Measurements from ENCODE around the gene ADSS1. TPM values are rescaled to one million over a fixed set of nuclear protein-coding genes. Genes with fewer than 3 reads are reported as not detected.

The ADSS1 gene
- total and polyA plus RNA-seq, 2 donors (not counting 1 experiment from before 2014, with no cell fraction given), result 2.2 to 3.5 TPM

DNA sequence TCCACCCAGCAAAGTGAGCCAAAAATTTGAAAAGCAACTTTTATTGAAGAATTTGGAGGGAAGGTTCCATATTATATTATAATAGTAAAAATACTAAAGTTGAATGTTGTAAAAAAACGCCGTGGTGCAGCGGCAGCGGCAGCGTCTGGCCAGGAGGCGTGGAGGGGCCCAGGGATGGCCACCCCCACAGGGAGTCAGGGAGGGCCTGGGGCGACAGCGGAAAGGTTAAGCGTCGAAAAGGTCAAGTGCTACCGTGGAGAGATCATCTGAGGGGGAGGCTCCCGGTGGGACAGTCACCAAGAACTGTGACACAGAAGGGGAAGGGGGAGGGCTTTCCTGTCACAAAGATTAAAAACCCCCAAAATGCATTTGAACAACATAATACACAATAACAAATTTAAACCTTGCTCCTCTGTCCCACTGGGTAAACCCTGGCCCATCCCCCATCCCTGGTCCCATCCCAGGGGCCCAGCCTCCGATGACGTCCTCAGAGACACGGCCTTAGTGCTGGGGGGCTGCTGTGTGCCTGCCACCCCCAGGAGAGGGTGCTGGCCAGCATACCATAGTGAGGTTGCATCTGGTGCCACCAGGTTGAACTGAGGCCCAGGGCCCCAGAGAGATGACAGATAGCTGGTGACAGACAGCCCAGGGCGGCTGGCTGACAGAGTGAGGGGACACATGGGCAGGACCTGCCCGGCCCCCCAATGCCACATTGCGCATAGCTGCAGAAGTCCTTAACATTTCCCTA, 45.5 kb downstream of the ADSS1 start:
- H3K4me1 ChIP-seq (ENCODE audit: control insufficient read depth, extremely low read depth, insufficient read depth, low read length), result peaks cover 2% of the 10 kb centered on the region
- H3K4me2 ChIP-seq (ENCODE audit: extremely low read depth, insufficient read depth, low read length), result no peak overlapping the region
- H3K27me3 ChIP-seq (ENCODE audit: control insufficient read depth, insufficient read depth, low read length), result no peaks in the 10 kb centered on the region
- no peak for TF ChIP-seq EZH2 (IDR thresholded peaks at IDR 0.05; ENCODE audit: low read length, missing control alignments)
- TF ChIP-seq, protein P1, sequence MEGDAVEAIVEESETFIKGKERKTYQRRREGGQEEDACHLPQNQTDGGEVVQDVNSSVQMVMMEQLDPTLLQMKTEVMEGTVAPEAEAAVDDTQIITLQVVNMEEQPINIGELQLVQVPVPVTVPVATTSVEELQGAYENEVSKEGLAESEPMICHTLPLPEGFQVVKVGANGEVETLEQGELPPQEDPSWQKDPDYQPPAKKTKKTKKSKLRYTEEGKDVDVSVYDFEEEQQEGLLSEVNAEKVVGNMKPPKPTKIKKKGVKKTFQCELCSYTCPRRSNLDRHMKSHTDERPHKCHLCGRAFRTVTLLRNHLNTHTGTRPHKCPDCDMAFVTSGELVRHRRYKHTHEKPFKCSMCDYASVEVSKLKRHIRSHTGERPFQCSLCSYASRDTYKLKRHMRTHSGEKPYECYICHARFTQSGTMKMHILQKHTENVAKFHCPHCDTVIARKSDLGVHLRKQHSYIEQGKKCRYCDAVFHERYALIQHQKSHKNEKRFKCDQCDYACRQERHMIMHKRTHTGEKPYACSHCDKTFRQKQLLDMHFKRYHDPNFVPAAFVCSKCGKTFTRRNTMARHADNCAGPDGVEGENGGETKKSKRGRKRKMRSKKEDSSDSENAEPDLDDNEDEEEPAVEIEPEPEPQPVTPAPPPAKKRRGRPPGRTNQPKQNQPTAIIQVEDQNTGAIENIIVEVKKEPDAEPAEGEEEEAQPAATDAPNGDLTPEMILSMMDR (conservative IDR thresholded peaks at IDR 0.05 in 1 of 2, IDR thresholded peaks at IDR 0.05 in 1 of 2; ENCODE audit: low read depth in 1 of 2, low read length in 2 of 2), result no peak
- H4K20me1 ChIP-seq (ENCODE audit: control insufficient read depth, extremely low read depth, insufficient read depth, low read length), result no peaks in the 10 kb centered on the region
- H3K4me3 ChIP-seq (replicated peaks in 1 of 4; ENCODE audit: control extremely low read depth in 1 of 4, insufficient read depth in 1 of 4, low read depth in 3 of 4, low read length in 4 of 4), result no peak overlapping the region
- H2AFZ ChIP-seq (ENCODE audit: low read length), result no peak overlapping the region
- DNase-seq (ENCODE audit: low read depth in 2 of 2), result no peak
- peaks cover 31% of the 10 kb centered on the region for H3K36me3 ChIP-seq (ENCODE audit: control insufficient read depth, insufficient read depth, low read length)
- no peak overlapping the region for H3K27ac ChIP-seq (ENCODE audit: insufficient read depth, low read length)
- no peaks in the 10 kb centered on the region for H3K79me2 ChIP-seq (ENCODE audit: control insufficient read depth, insufficient read depth, low read length)
- H3K9me3 ChIP-seq (ENCODE audit: control insufficient read depth, insufficient read depth, low read depth, low read length), result no peaks in the 10 kb centered on the region
- no peak overlapping the region for H3K9ac ChIP-seq (ENCODE audit: insufficient read depth, low read length)

DNA sequence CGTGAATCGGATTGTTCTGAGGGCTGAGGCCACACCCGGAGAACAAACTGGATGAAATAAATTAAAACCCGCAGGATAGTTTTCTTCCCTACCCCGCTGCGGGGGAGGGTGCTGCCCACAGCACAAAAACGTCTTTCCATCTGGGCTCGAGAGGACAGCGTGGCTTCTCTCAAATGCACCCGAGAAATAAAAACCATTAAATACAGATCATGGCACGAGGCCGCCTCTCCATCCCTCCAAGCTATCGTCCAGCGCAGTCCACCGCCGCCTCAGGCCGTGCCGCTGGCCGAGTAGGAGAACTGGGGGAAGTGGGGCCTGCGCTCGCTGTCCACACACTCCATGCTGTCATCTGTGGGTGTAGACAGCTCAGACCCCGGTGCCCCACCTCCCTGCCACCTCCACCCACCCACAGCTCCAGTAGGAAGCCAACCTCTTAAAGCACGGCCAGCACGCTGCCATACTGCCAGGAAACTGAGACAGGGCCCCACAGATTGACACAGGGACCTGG, 46.1 kb downstream of the ADSS1 start:
- no peaks in the 10 kb centered on the region for H3K27me3 ChIP-seq (ENCODE audit: control insufficient read depth, insufficient read depth, low read length)
- no peak for DNase-seq (ENCODE audit: low read depth in 2 of 2)
- no peak overlapping the region for H3K4me3 ChIP-seq (replicated peaks in 1 of 4; ENCODE audit: control extremely low read depth in 1 of 4, insufficient read depth in 1 of 4, low read depth in 3 of 4, low read length in 4 of 4)

DNA sequence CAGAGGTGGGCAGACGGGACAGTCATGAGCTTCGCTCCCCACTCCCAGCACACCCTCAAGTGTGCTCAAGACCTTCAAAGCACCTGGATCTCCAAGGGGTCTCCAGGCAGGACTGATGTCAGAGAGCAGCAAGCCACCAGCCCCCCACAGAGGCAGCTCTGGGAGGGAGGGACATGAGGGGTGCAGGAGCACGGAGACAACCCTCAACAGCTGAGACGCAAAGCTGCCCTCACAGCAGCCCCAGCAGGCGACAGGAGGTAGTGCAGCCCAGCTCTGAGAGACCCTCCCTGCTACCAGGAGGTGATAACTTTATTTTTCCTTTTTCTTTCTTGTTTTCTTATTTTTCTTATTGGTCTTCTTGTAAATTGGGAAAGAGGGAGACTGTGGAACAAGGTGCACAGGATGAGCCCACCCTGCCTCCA, 46.8 kb downstream of the ADSS1 start:
- DNase-seq (ENCODE audit: low read depth in 2 of 2), result no peak
- no peaks in the 10 kb centered on the region for H3K9me3 ChIP-seq (ENCODE audit: control insufficient read depth, insufficient read depth, low read depth, low read length)
- peaks cover 35% of the 10 kb centered on the region for H3K36me3 ChIP-seq (ENCODE audit: control insufficient read depth, insufficient read depth, low read length)
- H3K4me2 ChIP-seq (ENCODE audit: extremely low read depth, insufficient read depth, low read length), result no peak overlapping the region
- no peak overlapping the region for H3K27ac ChIP-seq (ENCODE audit: insufficient read depth, low read length)
- H3K4me1 ChIP-seq (ENCODE audit: control insufficient read depth, extremely low read depth, insufficient read depth, low read length), result peaks cover 2% of the 10 kb centered on the region
- TF ChIP-seq EZH2 (IDR thresholded peaks at IDR 0.05; ENCODE audit: low read length, missing control alignments), result no peak
- TF ChIP-seq, protein P1 (conservative IDR thresholded peaks at IDR 0.05 in 1 of 2, IDR thresholded peaks at IDR 0.05 in 1 of 2; ENCODE audit: low read depth in 1 of 2, low read length in 2 of 2), result peak; percentile 52 to 63
- H3K9ac ChIP-seq (ENCODE audit: insufficient read depth, low read length), result no peak overlapping the region
- no peak overlapping the region for H2AFZ ChIP-seq (ENCODE audit: low read length)
- no peaks in the 10 kb centered on the region for H3K27me3 ChIP-seq (ENCODE audit: control insufficient read depth, insufficient read depth, low read length)
- no peaks in the 10 kb centered on the region for H3K79me2 ChIP-seq (ENCODE audit: control insufficient read depth, insufficient read depth, low read length)
- H3K4me3 ChIP-seq (replicated peaks in 1 of 4; ENCODE audit: control extremely low read depth in 1 of 4, insufficient read depth in 1 of 4, low read depth in 3 of 4, low read length in 4 of 4), result no peak overlapping the region
- no peaks in the 10 kb centered on the region for H4K20me1 ChIP-seq (ENCODE audit: control insufficient read depth, extremely low read depth, insufficient read depth, low read length)

More for the DNA sequence above, 46.1 kb downstream of the ADSS1 start:
- Histone ChIP-seq H4K20me1 (ENCODE audit: control insufficient read depth, extremely low read depth, insufficient read depth, low read length) (no peaks in the 10 kb centered on the region), H3K4me2 (ENCODE audit: extremely low read depth, insufficient read depth, low read length) (no peak overlapping the region), H3K9me3 (ENCODE audit: control insufficient read depth, insufficient read depth, low read depth, low read length) (no peaks in the 10 kb centered on the region), H3K36me3 (ENCODE audit: control insufficient read depth, insufficient read depth, low read length) (peaks cover 32% of the 10 kb centered on the region), H3K9ac (ENCODE audit: insufficient read depth, low read length) (no peak overlapping the region), H3K4me1 (ENCODE audit: control insufficient read depth, extremely low read depth, insufficient read depth, low read length) (peaks cover 2% of the 10 kb centered on the region), H3K27ac (ENCODE audit: insufficient read depth, low read length) (no peak overlapping the region), H2AFZ (ENCODE audit: low read length) (no peak overlapping the region), H3K79me2 (ENCODE audit: control insufficient read depth, insufficient read depth, low read length) (no peaks in the 10 kb centered on the region)
- TF ChIP-seq, protein P1 (conservative IDR thresholded peaks at IDR 0.05 in 1 of 2, IDR thresholded peaks at IDR 0.05 in 1 of 2; ENCODE audit: low read depth in 1 of 2, low read length in 2 of 2), result no peak
- TF ChIP-seq EZH2 (IDR thresholded peaks at IDR 0.05; ENCODE audit: low read length, missing control alignments), result no peak

Measured in fibroblast of lung (primary cell).